Mononuclear cell (primary cell): Measurements from ENCODE around the gene COPB1. TPM values are rescaled to one million over a fixed set of nuclear protein-coding genes. Genes with fewer than 3 reads are reported as not detected.

ENCODE experiments used
- total RNA-seq: library from RNA; depleted of rRNA; stranded (reverse); fragments of >200 nt; gene quantifications from one replicate; pipeline ENCODE4 v1.2.3, GENCODE V29; 2012

The COPB1 gene
- total RNA-seq, 1 donor, result 127 TPM

Other genes starting within 250 kb of the COPB1 start
- gene RRAS2, start 140.6 kb downstream of the COPB1 start, total RNA-seq, result 28.7 TPM
- 171 TPM for gene PSMA1, start 20.6 kb upstream of the COPB1 start, total RNA-seq
- 149 TPM for gene PDE3B, start 144.0 kb upstream of the COPB1 start, total RNA-seq